NCI-H510A (cell line): ENCODE measurements around the gene KLHL30.

Experiments
- DNase-seq: peaks from one replicate; lab custom pipeline; 2025; lab: John Stamatoyannopoulos, UW

The KLHL30 gene, protein sequence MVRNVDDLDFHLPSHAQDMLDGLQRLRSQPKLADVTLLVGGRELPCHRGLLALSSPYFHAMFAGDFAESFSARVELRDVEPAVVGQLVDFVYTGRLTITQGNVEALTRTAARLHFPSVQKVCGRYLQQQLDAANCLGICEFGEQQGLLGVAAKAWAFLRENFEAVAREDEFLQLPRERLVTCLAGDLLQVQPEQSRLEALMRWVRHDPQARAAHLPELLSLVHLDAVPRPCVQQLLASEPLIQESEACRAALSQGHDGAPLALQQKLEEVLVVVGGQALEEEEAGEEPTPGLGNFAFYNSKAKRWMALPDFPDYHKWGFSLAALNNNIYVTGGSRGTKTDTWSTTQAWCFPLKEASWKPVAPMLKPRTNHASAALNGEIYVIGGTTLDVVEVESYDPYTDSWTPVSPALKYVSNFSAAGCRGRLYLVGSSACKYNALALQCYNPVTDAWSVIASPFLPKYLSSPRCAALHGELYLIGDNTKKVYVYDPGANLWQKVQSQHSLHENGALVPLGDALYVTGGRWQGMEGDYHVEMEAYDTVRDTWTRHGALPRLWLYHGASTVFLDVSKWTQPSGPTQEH

DNA sequence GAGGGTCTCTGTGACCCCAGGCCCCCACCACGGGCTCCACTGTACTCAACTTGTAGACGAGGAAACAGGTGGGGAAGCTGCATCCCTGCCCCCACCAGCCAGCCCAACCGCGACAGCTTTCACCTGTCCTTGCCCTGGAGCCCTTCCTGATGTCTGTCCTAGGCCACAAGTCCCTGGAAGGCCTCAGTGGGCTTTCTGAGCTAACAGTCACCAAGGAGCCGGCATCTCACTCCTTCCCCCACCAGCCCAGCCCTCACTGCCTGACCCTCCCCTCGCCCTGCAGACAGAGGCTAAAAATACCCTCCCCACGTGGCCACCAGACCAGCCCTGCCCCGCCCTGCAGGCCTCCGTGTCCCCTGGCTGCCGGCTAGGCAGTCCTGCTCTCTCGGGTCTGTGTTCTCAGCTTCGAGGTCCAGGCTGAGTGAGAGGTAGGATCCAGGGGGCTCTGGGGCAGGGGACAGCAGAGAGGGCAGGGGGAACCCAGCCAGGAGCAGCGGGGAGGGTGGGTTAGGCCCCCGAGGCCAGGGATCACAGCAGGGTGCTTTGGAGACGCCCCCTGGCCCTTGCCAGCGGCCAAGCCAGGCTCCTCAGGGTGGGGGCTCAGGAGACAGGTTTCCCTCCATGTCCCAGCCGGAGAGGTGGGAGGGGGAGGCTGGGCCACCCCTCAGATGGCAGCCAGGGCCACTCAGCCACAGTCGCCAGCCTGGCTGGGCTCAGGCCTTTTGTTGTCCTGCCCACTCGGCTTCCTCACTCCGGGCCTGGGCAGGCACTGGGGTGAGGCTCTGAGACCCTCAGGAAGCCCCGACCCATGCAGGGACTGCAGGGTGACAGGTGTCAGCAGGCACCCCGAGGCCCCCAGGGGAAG is at the start of gene KLHL30:
Gene KLHL30, plus strand, starts transcription at position 338 of the 865 bp plus-strand sequence. CDS start 2,087 bp downstream, outside the sequence.
- DNase-seq: no peak

DNA sequence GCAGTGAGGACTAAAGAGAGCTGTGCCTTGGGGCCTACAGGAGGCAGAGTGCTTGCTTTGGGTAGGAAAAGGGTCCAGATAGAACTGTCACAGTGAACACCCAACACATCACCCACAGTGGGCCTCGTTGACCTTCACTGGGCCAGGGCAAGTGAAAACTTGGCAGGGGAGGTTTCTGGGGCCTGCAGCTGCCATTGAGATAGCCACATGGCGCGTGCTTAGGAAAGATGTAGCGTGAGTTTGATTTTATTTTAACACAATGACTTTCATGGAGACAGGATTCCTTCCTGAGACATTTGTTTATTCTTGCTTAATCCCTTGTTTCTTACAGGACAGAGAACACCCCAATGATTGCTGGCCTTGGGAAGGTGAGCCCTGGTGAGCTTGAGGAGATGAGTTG is 47.6 kb upstream of the KLHL30 start:
- DNase-seq: no peak

DNA sequence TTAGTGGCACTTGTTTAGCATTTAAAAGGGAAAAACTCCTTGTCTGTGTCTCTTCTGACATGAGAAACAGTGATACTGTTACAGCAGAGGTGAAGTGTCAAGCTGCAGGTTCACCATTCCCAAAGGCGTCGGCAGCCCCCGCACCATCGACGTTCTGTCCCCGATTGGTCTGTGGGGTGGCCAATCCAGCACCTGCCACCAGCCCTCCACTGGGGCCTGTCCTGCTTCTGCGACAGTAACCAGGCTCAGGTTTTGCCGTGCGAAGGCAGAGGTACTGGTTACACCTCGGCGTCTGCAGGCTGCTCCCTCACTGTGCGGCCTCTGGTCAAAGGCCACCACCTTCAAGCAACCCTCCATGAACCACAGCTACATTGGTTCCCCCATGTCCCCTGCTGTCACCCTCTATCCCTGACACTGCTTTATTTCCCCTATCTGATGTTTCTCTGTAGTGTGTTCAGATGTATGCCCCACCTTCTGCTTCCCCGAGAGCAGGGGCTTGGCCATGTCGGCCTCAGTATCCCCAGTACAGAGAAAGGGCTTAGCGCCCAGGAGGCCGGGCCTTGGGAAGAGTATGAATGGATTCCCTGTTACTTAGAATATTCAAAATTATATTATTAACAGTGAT is 46.9 kb upstream of the KLHL30 start:
- no peak for DNase-seq

DNA sequence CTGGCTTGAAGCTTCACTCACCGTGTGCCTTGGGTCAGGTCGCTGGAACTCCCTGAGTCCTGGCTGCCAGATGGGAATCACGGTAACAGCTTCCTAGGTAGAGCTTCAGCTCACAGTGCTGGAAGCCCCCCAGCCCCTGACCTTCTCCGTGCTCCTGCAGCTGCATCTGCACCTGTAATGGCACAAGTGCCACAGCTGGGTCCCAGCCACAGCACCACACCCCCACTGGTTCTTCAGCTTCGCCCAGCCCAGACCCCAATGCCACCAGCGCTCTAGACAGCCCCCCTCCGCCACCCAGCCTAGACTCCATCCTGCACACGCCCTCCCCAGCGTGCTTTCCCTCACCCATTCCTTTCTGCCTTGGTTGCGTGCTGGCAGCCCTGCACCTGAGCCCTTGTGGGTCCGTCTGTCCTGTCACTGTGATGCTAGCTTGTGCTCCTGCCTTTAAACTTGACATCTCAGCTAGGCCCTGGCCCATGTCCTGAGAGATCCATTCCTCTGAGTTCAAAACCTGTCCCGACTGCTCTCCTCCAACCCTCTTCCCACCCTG is 45.9 kb upstream of the KLHL30 start:
- no peak for DNase-seq

DNA sequence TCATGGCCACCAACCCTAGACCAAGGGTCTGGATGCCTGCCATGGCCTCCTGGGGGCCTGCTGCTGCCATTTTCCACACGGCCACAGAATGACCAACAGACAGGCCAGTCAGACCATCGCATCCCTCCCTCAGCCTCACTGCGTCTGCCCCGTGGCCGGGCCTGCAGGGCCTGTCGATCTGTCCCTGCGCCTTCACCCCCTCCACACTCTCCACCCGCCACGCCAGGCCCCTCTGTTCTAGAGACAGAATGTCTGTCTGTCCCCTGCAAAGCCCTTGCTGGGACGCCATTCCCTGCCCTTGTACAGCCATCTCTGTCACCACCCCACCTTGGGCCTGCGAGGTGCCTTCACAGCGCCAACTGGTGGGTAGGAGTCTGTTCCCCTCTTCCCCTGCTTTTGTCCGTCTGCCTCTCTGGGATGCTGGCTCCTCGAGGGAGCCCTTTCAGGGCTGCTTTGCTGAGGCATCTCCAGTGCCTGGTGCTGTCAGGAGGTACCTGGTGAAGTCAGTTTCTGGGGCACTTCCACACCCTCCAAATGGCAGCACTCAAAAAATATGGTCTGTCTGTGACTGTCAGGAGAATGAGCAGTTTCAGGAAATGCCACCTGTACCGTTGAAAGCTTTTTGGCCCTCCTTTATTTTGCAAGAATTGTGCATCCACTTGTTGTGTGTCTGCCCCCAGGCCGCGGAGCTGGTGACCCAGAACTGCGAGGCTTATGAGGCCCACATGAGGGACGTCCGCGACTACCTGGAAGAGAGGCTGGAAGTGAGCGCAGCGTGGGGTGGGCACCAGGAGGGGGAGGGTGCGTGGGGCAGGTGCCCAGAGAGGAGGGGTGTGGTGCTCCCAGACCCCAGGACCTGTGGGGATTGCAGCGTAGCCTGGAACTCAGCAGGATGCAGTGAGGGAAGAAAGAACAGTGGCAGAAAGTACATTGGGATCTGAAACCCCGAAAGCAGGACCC is 45.0 kb upstream of the KLHL30 start:
- no peak for DNase-seq

DNA sequence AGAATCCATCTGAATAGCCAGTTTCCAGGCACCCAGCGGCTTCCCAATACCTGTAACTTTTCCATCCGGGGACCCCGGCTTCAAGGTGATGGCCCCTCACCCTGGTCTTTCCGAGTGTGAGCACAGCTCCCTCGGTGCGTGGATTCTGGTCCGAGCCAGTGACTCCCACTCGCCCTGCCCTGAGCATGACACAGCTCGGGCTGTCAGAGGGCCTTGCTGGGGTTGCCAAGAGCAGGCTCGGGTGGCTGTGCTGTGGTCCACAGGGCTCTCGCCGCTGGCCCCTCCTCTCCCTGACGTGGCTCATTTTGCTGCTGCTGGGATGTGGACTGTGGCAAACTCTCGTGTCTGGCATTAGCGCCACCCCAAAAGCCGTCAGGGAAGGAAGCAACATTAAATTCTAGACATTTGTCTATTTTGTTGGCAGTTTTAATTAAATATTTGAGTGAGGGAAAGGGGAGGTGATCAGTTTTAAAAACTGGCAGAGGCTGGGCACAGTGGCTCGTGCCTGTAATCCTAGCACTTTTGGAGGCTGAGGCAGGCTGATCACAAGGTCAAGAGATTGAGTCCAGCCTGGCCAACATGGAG is 43.9 kb upstream of the KLHL30 start:
- no peak for DNase-seq

DNA sequence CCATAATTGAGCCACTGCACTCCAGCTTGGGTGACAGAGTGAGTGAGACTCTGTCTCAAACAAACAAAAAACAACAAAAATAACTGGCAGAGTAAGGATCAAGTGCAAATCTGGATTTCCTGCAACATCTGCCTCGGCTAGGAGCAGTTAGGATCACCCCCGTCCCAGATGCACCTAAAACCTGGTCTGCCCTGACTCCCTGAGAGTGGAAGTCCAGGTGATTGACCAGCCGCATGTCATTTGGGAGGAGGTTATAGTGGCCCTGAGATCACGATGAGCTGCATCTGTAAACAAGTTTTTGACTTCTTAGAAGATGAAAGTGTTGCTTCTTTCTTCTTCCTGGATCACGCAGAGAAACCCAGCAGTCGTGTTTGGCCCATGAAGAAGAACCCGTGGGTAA is 43.3 kb upstream of the KLHL30 start:
- DNase-seq: no peak

DNA sequence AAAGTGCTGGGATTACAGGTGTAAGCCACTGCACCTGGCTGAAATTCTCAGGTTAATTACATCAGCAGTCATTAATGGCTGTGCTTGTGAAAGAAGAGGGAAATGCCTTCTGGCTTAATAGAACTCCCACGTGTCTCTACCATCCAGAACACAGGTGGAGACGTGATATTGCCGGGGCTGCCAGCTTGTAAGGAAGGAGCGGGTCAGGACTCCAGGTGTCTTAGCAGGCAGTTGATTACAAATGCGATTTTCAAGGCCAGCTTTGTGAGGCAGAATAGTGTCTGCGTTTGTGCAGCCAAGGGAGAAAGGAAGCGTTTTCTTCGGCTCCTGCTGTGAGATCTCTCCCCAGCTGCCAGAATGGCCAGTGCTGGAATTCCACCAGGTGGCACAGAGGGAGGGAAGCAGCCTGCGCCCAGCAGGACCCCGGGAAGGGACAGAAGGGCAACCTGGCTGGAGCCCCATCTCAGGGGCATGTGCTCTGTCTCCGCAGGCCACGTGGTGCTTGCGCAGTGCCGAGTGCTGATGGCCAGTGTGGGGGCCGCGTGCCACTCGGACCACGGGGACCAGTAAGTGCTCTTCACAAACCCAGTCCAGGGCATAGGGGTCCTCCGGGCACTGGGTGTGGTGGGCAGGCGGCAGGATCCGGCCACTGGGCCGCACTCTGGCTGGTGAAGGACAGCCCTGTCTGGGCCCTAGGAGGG is 42.0 kb upstream of the KLHL30 start:
- no peak for DNase-seq

DNA sequence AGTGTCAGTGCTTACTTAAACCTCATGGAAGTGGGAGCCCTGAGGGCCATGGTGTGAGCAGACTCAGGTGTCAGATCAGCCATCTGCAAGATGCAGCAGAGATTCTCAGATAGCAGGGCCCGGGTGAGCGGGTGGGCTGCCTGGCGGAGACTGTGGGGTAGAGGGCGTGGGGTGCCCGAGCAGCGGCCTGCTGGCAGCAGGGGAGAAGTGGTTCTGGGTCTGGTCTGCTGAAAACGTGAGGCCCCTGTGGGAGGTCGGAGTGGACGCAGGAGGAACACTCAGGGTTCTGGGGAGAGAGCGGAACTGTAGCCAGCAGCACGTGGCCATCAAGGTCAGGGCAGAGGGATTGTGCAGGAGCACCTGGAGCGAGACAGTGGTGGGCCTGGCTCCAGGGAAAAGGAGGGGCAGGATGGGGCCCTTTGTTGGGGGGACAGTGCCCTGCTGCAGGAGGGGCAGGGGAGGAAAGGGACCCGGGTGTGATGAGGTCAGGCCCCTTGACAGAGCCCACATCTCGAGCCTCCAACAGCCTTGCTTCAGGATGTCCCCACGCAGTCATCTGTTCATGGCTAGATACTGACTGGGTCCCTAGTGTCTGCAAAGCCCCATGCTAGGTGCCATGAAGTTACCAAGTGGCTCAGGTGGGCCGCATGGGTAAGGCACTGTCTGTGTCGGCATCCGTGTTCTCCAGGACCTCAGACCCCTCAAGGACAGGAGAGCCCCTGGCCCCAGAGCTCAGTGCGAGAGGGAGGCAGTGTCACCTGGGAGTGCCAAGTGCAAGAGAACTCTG is 41.1 kb upstream of the KLHL30 start:
- DNase-seq: no peak

DNA sequence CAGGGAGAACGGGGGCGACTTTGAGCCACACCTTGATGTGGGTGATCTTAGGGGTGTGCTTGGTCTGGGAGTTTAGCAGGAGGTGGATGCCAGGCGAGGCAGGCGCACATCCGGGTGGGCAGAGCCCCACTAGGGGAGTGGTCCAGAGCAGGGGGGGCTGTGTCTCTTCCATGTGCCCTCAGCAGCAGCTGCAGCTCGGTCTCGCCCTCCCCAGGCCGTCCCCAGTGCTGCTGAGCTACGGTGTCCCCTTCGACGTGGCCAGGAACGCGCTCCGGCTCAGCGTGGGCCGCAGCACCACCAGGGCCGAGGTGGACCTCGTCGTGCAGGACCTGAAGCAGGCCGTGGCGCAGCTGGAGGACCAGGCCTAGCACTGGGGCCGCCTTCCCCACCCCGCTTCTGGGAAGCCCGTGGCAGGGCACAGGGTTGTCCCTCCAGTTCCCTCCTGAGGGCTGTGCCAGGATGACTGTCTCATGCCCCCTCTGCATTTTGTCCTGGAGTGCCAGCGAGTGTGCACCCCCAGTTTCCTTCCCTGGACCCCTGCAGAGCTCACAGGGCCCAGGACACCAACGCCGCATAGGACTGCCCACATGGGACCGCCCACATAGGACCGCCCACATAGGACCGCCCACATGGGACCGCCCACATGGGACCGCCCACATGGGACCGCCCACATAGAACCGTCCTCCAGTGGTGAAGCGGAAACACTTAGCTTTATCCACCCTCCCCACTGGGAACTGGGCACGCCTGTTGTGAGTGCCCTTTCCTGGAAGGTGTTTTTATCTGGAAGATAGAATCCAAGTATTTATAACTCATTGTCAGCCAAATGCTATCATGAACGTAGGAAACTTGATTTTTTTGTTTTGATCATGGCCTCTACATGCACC is 40.2 kb upstream of the KLHL30 start:
- DNase-seq: no peak

DNA sequence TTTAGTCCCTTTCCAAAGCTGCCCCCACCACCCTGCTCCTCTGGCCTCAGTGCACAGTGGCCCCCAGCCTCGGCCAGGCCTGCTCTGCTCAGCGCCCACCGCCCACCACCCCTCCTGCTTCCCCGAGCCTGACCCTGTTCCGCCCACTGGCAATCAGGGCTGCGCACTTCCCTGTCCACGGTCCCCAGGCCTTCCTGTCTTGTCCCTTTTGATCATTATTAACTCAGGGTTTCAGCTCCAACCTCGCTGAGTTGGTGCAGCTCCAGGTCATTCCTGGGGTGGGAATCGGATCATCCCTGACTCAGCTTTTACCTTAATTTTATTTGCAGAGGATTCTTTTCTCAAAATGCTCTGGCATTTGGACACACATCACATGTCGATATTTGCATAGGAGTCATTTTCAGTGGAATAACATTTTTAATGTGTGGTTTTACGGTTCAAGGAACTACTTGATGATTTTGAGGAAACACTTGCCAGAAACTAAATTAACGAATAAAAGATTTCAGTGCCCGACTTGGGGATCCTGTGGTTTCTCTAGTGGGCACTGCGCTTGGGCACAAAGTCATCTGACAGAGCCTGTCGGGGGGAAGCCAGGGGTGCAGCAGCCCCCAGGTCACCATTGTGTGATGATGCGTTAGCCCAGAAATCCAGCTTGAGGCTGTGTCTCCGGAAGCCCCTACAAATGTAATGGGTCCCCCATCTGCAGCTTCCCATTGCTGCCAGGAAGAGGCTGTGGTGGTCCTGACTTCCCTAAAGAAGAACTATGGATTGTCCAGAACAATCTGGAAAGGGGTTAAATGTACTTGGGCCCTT is 39.4 kb upstream of the KLHL30 start:
- DNase-seq: no peak

DNA sequence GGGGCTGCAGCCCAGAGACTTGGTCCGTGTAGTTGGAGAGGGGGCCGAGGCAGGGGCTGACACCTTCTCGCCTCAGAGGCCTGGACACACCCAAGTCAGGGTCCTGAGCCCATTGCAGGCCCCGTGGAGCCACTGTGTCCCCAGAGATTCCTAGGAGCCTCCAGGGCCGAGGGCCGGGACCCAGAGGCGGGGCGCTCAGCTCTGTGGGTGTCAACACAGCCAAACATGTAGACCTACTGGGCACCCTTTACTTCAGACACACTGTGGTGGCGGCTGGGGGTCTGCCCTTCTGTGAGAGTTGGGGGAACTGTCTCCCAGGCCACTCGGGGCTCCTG is 38.8 kb upstream of the KLHL30 start:
- DNase-seq: no peak

DNA sequence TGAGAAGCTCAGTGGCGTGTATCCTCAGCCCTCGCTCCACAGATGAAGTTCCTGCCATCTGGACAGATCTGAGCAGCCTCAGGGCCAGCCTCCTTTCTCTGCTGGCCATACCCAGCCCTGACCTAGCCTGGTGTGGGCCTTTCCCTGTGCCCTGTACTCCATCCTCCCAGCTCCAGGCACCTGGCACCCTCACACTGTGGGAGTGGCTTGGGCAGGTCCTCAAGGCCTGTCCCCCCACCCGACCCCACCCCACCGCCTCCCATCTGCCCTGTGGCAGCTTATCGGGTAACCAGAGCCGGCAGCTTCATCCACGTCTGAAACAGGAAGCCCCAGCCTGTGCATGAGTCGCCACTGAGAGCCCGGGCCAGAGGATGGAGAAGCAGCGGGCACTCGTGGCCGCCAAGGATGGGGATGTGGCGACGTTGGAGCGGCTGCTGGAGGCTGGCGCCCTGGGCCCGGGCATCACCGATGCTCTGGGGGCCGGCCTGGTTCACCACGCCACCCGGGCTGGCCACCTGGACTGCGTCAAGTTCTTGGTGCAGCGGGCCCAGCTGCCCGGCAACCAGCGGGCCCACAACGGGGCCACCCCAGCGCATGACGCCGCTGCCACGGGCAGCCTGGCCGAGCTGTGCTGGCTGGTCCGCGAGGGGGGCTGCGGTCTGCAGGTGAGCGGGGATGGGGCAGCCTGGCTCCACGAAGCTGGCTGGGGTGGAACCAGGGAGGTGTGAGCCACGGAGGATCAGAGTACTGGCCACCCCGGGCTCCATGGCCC is 38.2 kb upstream of the KLHL30 start, which contains the start of gene ESPNL:
Gene ESPNL, plus strand, starts transcription at position 292 of the 772 bp plus-strand sequence. Its CDS starts 80 bp downstream, at position 372.
- peak; percentile 84 for DNase-seq

DNA sequence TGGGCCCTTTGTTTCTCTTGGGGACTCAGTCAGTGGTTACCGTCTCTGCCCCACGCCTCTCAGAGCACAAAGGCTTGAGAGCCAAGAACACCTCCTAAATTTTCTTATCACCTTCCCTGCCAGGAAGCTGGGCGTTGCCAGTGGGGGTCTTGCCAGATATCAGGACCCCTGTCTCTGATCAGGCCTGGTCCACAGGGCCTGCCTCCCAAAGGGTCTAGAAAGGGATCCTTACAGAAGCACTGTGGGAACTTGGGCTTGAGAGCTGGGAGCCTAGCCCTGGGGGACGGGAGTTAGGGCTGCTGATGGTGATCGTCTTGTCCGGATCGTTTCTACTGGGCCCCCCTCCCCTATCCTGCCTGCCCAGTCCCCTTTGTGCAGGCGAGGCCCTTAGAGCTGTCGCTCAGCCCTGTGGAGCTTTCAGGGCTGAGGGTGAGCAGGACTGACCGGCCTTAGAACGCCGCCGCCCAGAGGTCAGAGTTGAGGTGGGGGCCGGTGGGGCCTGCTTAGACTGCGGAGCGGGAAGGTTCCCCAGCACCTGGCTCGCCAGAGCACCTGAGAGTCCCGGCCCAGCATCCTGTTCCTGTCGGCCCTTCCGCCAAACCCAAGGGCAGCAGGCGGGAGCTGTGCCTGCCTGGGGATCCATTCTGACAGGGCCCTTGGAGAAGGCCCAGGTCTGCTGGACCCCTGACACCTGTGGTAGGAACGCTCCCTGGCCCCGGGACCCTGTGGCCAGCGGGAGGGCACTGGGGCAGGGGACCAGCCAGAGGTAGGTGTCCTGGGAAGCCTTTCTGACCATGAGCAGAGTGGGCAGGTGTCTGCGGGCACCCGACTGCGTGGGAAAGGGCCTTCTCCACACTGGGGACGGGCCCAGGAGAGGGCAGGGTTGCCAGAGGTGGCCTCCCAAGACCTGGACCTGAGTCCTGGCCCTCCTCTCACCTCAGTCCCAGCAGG is 37.4 kb upstream of the KLHL30 start:
- no peak for DNase-seq
